ENCODE measurements around the gene APBA1.

Gene APBA1

DNA sequence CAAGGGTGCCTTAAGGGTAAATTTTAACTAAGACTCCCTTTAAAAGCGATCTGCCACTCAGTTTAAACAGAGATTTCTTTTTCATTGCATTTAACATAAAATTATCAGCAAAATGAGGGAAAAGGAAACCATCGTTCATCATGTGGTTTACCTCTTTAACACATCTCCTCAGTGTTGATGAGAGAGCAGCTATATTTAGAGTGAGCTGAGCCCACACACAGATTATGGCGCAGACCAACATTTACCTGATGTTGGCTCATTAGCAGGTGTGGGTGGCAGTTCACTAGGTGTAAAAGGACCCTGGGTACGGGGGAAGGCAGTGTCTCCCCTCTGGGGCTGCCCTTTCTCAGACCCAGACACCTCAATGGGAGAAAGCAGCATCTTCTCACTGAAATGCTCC, 197.3 kb downstream of the APBA1 start:
- no peak for DNase-seq (ENCODE audit: low read depth in 2 of 2)

DNA sequence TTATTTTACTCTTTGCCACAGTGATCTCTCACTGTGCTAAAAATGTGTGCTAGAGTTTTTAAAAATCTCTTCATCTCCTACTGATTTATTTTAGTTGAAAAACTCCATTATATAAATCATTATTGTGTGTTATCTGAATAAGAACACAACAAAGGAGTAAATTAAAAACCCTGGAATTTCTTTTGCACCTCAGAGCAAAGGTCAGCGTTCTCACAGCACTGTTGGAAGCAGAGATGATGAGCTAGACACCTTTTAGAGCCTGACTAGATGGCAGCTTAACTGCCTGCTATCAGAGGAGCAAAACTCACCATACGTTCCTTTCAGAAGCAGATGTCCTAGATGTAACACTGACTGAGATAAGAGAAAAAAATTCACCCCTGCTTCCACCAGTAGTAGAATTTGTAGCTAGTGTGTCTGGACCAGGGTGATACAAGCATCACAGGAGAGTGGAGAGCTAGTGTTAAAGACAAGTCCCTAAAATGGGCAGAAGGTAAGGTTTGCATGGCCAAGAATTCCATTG, 200.0 kb downstream of the APBA1 start:
- no peak for DNase-seq (ENCODE audit: low read depth in 2 of 2)

DNA sequence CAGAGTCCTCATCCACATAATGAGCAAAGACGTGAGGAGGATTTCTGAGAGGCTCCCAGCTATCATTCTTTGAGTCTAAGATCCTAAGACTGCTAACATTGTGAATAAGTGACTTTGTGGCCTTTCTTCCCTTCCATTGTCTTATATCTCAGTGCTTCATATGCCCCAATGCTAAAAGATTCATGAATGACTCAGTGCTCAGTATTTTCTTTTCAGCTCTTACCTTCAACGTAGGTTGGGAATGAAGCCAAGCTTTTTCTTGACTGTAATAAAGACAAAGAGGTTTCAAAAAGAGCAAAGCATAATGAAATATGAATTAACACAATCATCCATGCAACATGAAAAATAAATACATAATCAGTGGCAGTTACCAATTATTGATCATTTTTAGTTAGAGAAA, 200.7 kb downstream of the APBA1 start:
- DNase-seq (ENCODE audit: low read depth in 2 of 2), result no peak

DNA sequence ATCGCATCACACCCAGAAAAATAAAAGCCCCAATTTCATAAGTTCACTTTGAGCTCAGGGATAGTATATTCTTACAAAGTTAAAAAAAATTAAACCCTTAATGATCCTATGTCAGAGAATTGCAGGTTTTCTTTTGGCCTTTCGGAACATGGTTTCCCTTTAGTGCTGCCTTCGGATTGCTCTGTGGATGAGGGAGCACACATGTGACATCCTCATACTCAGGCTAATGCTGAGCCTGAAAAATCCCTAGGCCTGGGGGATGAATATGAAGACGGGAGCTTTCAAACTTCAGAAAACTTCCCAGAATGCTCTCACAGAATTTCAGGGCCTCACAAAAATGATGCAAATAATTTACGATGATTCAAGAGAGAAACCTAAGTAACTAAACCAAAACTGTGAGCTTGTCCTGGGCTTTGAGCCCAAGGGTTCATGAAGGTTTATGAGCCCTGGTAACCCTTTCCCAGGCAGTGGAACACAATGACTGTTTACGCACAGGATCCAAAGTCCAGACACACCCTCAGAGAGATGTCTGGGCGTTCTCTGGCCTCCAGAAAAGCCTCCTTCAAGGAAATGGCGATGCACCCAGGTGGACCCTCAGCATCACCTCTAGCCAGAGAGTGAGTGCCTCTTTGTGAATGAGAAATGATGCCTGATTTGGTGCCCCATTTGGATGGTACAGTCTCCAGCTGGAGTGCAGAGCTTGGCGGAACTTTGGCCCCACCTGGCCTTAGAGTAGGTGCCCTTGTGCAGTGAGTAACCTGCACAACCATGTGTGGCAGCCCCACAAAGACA, 201.8 kb downstream of the APBA1 start:
- DNase-seq (ENCODE audit: low read depth in 2 of 2), result no peak

DNA sequence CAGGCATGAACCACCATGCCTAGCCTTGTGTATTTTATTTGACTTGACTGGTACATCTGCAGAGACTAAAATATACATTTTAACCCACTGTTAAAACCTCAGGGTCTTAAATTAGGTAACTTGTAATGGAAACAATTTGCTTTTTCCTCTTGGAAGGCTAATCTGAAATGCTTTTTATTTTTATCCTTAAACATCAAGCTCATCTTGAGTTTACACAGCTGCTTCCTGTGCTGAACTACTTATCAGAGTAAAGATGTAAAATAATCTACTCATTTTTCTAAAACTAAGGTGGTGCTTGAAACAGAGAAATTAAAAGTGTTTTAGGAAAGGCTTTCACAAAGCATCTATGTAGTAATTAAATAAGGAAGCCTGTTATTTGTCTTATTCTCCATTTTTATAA, 203.0 kb downstream of the APBA1 start:
- no peak for DNase-seq (ENCODE audit: low read depth in 2 of 2)

DNA sequence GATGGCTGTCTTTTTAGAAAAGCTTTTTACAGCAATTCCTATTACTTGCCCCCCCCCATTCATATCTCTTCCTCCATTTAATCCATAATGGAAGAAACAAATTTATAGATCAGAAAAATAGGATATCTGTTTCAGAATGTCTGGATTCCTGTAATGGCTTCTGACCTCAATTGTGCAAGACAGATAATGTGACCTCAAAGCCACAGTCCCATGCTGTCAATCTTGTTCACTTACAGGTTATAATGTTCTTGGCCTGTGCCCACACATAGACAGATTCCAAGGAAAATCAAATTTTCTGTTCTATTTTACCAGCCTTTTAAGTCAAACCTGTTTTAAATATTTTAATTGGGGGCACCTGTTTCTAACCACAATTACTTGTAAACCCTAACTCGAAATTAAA, 203.8 kb downstream of the APBA1 start:
- no peak for DNase-seq (ENCODE audit: low read depth in 2 of 2)

DNA sequence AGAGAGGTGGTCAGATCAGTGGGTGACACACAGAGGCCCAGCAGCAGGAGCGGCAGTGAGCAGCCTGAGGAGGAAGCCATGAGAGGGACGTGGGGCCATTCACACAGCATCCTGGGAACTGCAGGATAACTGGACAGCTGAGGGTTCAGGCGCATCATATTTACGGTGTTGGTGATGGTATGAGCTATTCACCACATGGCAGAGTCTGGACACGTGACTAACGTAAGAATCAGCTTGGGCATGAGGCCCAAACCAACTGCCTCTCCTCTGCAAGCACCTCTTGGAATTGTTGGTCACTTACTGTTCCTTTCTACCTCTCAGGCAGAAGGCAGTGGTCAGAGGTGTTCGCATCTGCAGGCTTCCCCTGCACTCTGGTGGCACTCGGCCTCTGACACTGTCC, 206.0 kb downstream of the APBA1 start:
- no peak for DNase-seq (ENCODE audit: low read depth in 2 of 2)

DNA sequence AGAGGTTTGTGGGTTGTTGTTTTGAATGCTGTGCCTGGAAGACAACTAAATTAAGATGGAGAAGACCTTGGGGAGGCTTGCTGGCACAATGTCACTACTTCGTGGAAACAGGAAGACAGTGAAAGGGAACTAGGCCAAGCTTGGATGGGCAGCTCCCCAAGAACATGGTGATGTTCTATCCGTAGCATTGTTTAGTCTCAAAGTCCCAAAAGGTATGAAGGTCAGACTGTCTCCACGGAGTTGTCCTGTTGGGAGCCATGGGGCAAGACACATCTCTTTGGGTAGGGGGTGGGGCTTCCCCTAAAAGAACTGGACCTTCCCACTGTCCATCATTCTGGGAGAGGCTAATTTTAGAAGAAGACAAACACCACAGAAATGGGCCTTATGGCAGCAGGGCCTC, 206.7 kb downstream of the APBA1 start:
- no peak for DNase-seq (ENCODE audit: low read depth in 2 of 2)

DNA sequence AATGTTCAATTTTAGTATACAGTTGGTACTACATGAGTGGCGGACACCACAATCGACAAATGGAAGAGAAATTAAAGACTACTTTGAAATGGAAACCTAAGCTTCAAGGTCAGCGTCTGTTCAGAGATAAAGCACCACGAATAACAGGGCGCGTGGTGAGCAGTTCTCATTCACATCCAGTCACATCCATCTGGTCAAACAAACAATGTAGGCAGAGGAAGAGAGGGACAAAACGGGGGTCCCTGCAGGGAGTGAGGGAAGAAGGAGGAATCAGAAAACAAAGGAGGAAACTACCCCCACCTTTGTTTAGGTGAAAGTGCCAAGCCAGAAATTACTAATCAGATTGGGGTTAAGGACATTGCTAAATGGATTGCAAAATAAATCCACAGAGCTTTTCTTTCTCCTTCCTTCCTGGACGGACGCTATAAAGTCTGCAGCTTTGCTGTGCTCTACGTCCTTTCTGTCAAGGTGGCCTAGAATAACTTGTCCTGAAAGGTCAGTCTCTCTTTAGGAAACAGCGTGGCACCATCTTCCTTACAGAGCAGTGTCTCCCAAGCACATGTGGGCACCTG, 208.6 kb downstream of the APBA1 start:
- DNase-seq (ENCODE audit: low read depth in 2 of 2), result no peak

DNA sequence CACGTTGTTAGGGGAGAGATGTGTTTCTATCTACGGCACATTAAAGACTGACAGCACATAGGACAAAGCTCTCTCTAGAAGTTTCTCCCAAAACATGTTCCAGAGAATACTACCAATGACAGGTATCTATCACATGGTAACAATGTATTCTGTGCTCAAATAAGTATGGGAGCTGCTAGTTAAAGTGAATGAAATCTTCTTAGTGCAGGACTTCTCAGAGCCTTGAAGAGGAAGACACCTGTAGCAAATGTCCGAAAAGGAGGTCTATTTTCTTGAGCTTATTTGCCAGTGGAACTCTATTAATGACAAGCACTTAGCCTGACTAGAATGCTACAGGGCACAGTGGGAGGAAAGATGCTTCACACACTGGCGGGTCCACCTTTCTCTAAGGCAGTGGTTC, 209.8 kb downstream of the APBA1 start:
- DNase-seq (ENCODE audit: low read depth in 2 of 2), result no peak

DNA sequence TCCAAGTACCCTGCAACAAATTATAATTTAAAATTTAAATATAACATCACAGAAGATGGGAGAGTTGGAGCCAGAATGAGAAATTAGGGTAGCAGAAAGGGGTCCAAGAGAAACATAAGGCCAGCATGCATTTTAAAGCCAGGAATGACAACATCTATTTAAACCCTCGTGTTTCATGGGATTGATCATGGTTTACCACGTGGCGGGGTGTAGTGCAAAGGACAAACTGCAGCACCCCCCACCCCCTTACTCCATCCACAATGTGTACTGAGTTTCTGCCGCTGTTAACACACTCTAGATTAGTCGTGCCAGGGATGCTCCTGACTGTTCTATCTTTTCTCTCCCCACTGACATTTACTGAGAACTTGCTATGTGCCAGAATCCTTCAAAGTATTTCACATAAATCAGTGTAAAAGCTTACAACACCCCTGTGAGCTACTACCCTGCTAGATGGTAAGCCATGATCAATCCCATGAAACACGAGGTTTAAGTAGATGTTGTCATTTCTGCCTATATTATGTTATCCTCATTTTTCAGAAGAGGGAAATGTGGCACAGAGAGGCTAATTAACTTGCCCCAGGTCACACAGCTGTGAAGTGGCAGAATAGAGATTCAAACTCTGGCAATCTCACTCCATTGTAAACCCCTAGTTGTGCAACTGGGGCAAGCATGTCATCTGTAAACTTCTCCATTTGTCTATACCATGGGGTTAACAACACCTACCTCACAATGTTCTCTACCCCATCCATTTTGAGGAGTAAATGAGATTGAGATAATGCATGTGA, 210.9 kb downstream of the APBA1 start:
- no peak for DNase-seq (ENCODE audit: low read depth in 2 of 2)

DNA sequence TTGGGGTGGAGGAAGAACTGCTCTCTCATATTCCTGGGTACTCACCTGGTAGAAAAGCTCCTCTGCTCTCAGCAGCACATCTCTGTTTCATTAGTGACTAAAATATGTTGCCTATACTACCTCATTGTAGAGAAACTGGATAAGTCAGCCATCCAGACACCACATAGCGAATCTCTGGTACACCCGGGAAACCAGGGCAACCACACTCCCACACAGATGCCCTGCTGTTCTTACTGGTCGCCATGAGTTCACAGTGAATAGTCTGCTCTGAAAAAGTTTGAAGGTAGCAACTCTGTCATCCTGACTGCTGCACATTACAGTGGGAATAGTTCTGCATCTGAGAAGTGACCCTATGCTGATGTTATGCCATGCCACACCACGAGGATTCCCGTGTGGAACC, 212.2 kb downstream of the APBA1 start:
- no peak for DNase-seq (ENCODE audit: low read depth in 2 of 2)

DNA sequence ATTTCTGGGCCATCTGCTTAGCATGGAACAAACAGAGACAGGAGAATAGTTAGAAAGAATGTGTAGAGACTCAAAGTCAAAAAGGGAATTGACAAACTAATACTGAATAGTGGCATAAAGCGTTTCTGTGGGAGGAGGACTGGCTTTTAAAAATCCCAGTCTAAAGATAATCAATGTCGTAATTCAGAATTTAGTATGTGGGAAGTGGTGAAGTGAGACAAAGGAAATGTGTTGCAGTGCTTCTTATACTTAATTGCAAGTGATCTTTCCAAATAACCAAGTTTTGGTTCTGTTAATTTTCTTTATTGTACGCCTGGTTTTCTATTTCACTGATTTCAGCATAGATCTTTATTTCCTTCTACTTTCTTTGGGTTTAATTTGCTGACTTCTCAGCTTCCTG, 214.0 kb downstream of the APBA1 start:
- DNase-seq (ENCODE audit: low read depth in 2 of 2), result no peak

DNA sequence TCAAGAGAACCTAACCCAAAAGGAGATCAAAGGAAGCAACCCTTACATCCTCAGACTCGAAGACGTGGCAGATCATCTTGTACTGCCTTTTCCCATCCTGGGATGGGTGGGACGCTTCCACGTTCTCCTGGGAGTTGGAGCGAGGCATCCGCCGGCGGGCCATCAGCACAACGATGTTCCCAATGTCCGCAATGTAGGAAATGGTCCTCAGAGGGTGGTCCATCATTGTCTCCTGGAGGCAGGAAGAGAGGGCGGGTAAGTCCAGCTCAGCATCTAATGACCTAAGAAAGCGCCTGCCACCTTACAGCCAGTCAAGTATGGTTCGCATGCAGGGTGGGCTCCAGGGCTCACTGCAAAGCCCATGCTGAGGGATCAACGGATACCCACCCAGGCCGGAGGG, 216.0 kb downstream of the APBA1 start:
- no peak for DNase-seq (ENCODE audit: low read depth in 2 of 2)

DNA sequence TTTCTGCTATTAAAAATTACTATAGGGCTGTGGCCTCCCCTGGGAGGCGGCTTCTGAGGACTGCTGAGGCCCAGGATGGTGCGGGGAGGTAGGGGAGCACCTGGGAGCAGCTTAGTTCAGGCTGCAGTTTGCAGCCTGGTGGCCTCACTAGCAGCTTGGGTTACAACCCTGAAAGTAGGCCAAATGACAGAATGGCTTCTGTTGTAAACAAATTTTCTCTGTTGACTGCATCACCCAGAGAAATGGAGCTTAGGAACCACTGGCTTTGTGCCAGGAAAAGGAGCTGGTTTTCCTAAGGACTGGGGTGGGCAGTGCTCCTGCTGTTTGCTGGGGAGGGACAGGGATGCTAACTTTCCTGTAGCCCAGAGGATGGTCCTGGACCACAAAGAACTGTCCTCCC, 216.9 kb downstream of the APBA1 start:
- no peak for DNase-seq (ENCODE audit: low read depth in 2 of 2)

DNA sequence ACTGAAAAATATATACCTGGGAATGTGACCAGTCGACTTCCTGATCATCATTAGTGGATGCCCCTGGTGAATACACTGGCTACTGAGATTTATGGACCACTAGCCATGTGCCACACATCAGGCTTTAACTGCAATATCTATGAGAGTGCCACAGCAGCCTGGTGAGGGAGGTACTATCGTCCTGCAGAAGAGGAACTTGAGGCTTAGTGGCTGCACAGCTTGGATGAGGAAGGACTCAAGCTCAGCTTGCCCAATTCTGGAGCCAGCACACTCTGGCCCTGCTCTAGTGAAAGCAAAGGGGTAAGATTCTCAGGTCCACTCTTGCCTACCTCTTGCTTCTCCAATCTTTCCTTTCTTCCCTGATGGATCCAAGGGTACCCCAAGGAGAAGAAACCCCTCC, 217.8 kb downstream of the APBA1 start:
- DNase-seq (ENCODE audit: low read depth in 2 of 2), result no peak

DNA sequence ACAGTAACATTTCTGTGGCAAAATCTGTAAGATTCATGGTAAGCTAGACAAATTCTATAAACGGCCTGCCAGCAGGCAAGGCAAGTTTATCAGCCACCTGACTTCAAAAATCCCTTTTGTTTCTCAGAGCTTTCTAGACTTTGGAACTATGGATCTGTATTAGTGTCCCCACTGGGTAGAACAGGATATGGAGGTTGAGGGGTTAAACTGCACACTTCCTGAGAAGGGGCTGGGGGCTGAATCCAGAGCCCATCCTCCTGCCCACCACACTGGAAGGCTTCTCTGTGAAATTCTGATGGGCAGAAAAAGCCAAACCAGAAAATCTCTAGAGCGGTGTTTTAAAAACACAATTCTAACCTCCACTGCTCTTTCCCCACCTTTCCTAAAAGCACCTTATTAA, 218.4 kb downstream of the APBA1 start:
- no peak for DNase-seq (ENCODE audit: low read depth in 2 of 2)

DNA sequence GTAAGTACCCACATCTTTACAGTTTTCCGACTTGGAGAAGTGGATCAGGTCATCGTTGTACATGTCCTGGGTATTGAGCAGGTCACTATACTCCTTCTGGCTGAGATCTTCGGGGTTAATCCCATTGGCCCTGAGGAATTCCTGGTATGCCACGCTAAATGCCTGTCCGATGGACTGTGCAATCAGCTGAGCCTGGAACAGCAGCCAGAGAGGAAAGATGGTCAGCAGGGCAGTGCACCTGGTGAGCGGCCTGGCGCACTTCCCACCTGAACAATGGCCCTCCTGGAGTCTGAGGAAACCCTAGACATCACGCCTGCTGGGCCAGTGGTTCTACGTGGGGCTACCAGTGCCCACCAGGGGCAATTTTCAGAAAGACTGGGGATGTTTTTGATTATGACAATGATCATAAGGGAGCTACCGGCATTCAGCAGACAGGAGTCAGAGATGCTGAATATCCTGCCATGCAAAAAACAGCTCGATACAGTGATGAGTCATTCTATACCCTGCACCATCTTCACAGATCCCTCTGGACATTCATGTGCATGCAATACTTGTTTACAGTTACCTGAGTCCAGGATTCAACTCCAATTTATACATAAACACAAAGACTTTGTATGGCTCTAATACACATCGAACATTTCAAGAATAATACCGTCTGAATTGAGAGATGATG, 219.9 kb downstream of the APBA1 start:
- DNase-seq (ENCODE audit: low read depth in 2 of 2), result no peak

DNA sequence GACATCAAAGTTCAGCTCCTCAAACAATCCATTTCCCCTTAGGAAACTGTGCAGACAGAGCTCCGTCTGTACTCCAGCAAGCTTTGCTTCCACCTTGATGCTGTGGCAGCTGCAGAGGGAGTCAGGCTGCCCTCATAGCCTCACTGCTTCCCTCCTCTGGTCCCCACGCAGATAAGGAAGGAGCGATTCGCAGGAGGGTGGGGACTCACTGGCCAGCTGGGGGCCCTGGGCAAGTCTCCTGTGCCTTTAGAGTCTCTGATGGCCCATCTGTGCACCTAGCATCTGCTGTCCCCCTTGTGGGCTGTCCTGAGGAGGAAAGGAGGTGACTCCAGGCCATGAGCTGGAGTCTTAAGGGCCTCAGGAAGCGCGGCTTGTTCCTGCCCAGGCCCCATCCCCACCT, 225.7 kb downstream of the APBA1 start:
- DNase-seq (ENCODE audit: low read depth in 2 of 2), result no peak

DNA sequence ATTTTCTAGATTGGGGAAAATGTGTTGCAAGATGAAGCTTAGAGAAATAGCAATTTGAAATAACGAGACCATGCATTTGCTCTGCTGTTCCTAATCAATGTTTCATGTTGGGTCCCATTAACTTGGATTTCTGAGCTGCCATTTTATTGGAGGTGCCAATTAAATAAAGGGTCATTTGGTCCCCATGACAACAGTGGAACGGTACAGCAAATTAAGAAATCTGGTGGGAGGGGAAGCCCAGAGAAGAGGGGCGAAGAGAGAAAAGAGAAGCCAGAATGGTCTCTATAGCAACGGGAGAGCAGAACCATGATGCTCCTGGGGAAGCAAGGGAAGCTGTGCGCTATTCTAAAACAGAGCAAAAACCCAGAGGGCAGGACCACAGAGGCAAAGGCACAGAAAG, 226.9 kb downstream of the APBA1 start:
- no peak for DNase-seq (ENCODE audit: low read depth in 2 of 2)

DNA sequence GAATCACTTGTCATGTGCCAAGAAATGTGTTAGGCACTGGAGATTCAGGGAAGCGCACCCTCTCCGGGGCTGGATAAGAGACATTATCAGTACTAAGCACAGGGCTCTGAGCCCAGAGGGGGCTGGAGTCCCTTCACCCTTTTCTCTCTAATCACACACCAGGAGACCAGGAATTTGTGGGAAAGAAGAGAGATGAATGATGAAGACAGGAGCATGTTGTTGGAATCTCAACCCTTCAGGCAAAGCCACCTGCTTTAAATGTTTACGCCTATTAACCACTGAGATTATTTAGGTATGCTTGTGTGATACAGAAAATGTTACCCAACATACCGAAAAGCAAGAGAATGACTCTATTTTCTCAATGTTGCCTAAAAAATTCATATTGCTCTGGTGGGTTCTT, 227.4 kb downstream of the APBA1 start:
- DNase-seq (ENCODE audit: low read depth in 2 of 2), result no peak

DNA sequence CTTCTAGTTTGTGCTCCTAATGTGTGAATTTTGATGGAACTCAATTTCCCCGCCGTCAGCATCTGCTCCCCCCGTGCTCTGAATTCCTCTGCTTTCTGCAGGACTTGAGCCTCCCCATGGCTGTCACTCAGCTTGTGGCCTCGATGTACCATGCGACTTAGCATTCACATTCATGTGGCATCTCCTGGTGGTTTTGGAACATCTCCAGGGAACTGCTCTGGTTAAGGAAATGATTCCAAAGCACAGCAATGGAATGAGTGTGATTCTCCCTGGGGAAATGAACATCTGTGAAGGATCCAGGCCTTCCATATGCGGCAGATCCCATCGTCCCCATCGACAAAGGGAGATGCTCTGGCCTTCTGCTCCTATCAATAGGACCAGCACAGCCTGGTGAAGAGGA, 228.2 kb downstream of the APBA1 start:
- DNase-seq (ENCODE audit: low read depth in 2 of 2), result no peak

All from stimulated activated CD8-positive, alpha-beta memory T cell treated with anti-CD3 and anti-CD28 coated beads, Interleukin-2, amount 100 ng/mL, for 48 hours (primary cell).